HEK293 (cell line): ENCODE results near the gene ABCA2.

Experiments used
- BCL11A ChIP-seq: fragments of 450-650 bp; formaldehyde crosslinking; IDR thresholded peaks from 2 replicates; pipeline ENCODE4 v1.5.1; 2016; ENCODE audit warnings: low read depth, missing biosample characterization, missing genetic modification characterization
- YY1 ChIP-seq: fragments of 450-650 bp; formaldehyde crosslinking; IDR thresholded peaks from 2 replicates; pipeline ENCODE4 v1.5.1; 2018; ENCODE audit warnings: missing biosample characterization, missing genetic modification characterization
- ZFP37 ChIP-seq: fragments of 450-650 bp; formaldehyde crosslinking; IDR thresholded peaks from 2 replicates; pipeline ENCODE4 v1.5.1; 2016; ENCODE audit warnings: missing biosample characterization, missing genetic modification characterization
- ZNF175 ChIP-seq: fragments of 450-650 bp; formaldehyde crosslinking; IDR thresholded peaks from 2 replicates; pipeline ENCODE4 v1.5.1; 2016; ENCODE audit warnings: missing biosample characterization, missing genetic modification characterization
- ZNF202 ChIP-seq: fragments of 450-650 bp; formaldehyde crosslinking; IDR thresholded peaks from 2 replicates; pipeline ENCODE4 v1.5.1; 2016; ENCODE audit warnings: missing biosample characterization, missing genetic modification characterization, borderline replicate concordance
- ZSCAN16 ChIP-seq: fragments of 450-650 bp; formaldehyde crosslinking; IDR thresholded peaks from 2 replicates; pipeline ENCODE4 v1.5.1; 2016; ENCODE audit warnings: missing biosample characterization, missing genetic modification characterization
- TF ChIP-seq, protein P1 (sequence below): fragments of 450-650 bp; formaldehyde crosslinking; IDR thresholded peaks from 2 replicates; pipeline ENCODE4 v1.5.1; 2016; ENCODE audit warnings: missing biosample characterization, missing genetic modification characterization
- TF ChIP-seq, protein P2 (sequence below): fragments of 450-650 bp; formaldehyde crosslinking; IDR thresholded peaks from 2 replicates; pipeline ENCODE4 v1.5.1; 2017; ENCODE audit warnings: missing biosample characterization, missing genetic modification characterization
- TF ChIP-seq, protein P3 (sequence below): fragments of 450-650 bp; formaldehyde crosslinking; IDR thresholded peaks from 2 replicates; pipeline ENCODE4 v1.5.1; 2016; ENCODE audit warnings: missing biosample characterization, missing genetic modification characterization
- TF ChIP-seq, protein P4 (sequence below): fragments of 450-650 bp; formaldehyde crosslinking; IDR thresholded peaks from 2 replicates; pipeline ENCODE4 v1.5.1; 2016; ENCODE audit warnings: missing biosample characterization, missing genetic modification characterization

DNA sequence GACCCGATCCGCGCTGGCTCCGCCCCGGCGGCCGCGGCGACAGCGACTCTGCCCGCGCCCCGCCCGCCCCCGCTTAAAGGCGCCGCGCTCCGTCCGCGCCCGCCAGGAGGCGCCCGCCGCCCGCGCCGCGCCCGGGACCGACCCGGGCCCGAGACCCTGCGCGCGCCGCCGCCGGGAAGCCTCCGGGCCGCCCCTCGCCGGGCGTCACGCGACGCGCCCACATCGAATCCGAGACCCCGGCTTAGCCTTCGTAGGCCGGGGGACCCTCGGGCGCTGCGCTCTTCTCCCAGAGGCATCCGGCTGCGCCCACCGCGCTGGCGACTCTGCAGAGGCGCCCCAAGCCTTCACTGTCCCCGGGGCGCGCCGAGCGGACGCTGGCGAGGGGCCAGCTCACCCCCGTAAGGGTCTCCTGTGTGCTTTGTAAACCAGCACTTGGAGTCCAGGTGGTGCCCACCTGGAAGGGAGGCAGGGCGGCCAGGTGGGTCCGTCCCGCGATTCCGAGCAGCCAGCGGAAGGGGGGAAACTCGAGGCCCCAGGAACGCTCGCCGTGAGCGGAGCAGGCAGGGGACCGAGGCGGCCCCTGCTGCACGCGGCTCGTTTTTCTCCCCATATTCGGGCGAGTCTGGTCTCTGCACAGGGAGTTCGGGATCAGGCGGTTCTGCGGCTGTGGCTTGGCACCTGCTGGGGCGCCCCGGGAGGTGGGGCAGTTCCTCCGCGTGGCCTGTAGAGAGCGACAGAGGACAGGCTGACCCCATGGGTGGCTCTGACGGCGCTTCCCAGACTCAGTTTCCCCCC is 423 bp upstream of the ABCA2 start:
- TF ChIP-seq BCL11A (tag by site-specific recombination), result peak; percentile 54; the same call in 1 of the 2 replicates
- no peak for TF ChIP-seq YY1 (tag by site-specific recombination)
- no peak for TF ChIP-seq ZNF202 (tag by site-specific recombination)
- no peak for TF ChIP-seq ZSCAN16 (tag by site-specific recombination)
- no peak for TF ChIP-seq ZNF175 (tag by site-specific recombination)
- TF ChIP-seq, protein P1, sequence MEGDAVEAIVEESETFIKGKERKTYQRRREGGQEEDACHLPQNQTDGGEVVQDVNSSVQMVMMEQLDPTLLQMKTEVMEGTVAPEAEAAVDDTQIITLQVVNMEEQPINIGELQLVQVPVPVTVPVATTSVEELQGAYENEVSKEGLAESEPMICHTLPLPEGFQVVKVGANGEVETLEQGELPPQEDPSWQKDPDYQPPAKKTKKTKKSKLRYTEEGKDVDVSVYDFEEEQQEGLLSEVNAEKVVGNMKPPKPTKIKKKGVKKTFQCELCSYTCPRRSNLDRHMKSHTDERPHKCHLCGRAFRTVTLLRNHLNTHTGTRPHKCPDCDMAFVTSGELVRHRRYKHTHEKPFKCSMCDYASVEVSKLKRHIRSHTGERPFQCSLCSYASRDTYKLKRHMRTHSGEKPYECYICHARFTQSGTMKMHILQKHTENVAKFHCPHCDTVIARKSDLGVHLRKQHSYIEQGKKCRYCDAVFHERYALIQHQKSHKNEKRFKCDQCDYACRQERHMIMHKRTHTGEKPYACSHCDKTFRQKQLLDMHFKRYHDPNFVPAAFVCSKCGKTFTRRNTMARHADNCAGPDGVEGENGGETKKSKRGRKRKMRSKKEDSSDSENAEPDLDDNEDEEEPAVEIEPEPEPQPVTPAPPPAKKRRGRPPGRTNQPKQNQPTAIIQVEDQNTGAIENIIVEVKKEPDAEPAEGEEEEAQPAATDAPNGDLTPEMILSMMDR (tag by site-specific recombination), result peak; percentile 57
- TF ChIP-seq, protein P2, sequence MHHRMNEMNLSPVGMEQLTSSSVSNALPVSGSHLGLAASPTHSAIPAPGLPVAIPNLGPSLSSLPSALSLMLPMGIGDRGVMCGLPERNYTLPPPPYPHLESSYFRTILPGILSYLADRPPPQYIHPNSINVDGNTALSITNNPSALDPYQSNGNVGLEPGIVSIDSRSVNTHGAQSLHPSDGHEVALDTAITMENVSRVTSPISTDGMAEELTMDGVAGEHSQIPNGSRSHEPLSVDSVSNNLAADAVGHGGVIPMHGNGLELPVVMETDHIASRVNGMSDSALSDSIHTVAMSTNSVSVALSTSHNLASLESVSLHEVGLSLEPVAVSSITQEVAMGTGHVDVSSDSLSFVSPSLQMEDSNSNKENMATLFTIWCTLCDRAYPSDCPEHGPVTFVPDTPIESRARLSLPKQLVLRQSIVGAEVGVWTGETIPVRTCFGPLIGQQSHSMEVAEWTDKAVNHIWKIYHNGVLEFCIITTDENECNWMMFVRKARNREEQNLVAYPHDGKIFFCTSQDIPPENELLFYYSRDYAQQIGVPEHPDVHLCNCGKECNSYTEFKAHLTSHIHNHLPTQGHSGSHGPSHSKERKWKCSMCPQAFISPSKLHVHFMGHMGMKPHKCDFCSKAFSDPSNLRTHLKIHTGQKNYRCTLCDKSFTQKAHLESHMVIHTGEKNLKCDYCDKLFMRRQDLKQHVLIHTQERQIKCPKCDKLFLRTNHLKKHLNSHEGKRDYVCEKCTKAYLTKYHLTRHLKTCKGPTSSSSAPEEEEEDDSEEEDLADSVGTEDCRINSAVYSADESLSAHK (tag by site-specific recombination), result no peak
- 0 out of 2 replicates have a peak, but pooled peaks have one; percentile 2 for TF ChIP-seq ZFP37 (tag by site-specific recombination)
- TF ChIP-seq, protein P3, sequence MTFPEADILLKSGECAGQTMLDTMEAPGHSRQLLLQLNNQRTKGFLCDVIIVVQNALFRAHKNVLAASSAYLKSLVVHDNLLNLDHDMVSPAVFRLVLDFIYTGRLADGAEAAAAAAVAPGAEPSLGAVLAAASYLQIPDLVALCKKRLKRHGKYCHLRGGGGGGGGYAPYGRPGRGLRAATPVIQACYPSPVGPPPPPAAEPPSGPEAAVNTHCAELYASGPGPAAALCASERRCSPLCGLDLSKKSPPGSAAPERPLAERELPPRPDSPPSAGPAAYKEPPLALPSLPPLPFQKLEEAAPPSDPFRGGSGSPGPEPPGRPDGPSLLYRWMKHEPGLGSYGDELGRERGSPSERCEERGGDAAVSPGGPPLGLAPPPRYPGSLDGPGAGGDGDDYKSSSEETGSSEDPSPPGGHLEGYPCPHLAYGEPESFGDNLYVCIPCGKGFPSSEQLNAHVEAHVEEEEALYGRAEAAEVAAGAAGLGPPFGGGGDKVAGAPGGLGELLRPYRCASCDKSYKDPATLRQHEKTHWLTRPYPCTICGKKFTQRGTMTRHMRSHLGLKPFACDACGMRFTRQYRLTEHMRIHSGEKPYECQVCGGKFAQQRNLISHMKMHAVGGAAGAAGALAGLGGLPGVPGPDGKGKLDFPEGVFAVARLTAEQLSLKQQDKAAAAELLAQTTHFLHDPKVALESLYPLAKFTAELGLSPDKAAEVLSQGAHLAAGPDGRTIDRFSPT (tag by site-specific recombination), result peak; percentile 29
- TF ChIP-seq, protein P4, sequence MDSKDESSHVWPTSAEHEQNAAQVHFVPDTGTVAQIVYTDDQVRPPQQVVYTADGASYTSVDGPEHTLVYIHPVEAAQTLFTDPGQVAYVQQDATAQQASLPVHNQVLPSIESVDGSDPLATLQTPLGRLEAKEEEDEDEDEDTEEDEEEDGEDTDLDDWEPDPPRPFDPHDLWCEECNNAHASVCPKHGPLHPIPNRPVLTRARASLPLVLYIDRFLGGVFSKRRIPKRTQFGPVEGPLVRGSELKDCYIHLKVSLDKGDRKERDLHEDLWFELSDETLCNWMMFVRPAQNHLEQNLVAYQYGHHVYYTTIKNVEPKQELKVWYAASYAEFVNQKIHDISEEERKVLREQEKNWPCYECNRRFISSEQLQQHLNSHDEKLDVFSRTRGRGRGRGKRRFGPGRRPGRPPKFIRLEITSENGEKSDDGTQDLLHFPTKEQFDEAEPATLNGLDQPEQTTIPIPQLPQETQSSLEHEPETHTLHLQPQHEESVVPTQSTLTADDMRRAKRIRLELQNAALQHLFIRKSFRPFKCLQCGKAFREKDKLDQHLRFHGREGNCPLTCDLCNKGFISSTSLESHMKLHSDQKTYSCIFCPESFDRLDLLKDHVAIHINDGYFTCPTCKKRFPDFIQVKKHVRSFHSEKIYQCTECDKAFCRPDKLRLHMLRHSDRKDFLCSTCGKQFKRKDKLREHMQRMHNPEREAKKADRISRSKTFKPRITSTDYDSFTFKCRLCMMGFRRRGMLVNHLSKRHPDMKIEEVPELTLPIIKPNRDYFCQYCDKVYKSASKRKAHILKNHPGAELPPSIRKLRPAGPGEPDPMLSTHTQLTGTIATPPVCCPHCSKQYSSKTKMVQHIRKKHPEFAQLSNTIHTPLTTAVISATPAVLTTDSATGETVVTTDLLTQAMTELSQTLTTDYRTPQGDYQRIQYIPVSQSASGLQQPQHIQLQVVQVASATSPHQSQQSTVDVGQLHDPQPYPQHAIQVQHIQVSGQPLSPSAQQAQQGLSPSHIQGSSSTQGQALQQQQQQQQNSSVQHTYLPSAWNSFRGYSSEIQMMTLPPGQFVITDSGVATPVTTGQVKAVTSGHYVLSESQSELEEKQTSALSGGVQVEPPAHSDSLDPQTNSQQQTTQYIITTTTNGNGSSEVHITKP (tag by site-specific recombination), result peak; percentile 61
